ENCODE data around the gene ALDH1L1. TPM values are rescaled to one million over a fixed set of nuclear protein-coding genes. Genes with fewer than 3 reads are reported as not detected.
A peak's percentile ranks its signal among the peaks of the same experiment; 100 is the strongest.

Gene ALDH1L1
- total and polyA plus RNA-seq, 2 of the 4 experiments (the other 2 are of a cell fraction), result not detected

DNA sequence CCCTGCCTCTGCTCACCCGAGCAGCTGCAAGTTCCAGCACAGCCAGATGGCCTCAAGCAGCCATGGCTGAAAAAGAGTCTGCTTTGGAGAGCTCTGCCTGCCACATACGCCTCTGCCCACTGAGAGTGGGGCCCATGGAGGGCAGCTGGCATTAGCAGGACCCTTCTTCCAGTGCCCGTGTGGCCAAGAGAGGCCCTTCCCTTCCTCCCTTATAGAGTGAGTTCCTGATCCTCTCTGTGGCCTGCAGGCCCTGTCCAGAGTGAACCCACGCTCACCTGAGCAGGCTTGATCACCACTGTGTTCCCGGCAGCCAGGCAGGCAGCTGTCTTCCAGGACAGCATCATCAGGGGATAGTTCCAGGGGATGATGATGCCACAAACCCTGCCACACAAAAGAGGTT, 55.0 kb downstream of the ALDH1L1 start:
- H2BK15ac ChIP-seq (ENCODE audit: low read depth, low read length), result no peak overlapping the region
- ChIA-PET CTCF (no interaction called here), POLR2A (ENCODE audit: unreplicated experiment) (no interaction called here)
- no peaks in the 10 kb centered on the region for H3K4me1 ChIP-seq (ENCODE audit: control insufficient read depth, insufficient read depth, low read length)
- H3K56ac ChIP-seq (ENCODE audit: extremely low read depth, insufficient read depth, low read length), result no peak overlapping the region
- no peak overlapping the region for H4K8ac ChIP-seq (ENCODE audit: low read depth in 2 of 2, low read length in 2 of 2)
- no peaks in the 10 kb centered on the region for H3K9me3 ChIP-seq (ENCODE audit: control insufficient read depth, insufficient read depth, low read length)
- peak overlapping the region; percentile 5 for H2AFZ ChIP-seq (replicated peaks; ENCODE audit: low read length, poor library complexity)
- no peaks in the 10 kb centered on the region for H4K20me1 ChIP-seq (ENCODE audit: insufficient read depth, low read length)
- H2BK20ac ChIP-seq (ENCODE audit: low read depth, low read length), result no peak overlapping the region
- H3K36me3 ChIP-seq (ENCODE audit: control insufficient read depth, insufficient read depth, low read length), result no peaks in the 10 kb centered on the region
- TF ChIP-seq MAZ (IDR thresholded peaks at IDR 0.05; ENCODE audit: borderline replicate concordance, low read depth, low read length), result no peak
- no peak for TF ChIP-seq POLR2A (IDR thresholded peaks at IDR 0.05; ENCODE audit: low read depth, low read length)
- TF ChIP-seq, protein P1, sequence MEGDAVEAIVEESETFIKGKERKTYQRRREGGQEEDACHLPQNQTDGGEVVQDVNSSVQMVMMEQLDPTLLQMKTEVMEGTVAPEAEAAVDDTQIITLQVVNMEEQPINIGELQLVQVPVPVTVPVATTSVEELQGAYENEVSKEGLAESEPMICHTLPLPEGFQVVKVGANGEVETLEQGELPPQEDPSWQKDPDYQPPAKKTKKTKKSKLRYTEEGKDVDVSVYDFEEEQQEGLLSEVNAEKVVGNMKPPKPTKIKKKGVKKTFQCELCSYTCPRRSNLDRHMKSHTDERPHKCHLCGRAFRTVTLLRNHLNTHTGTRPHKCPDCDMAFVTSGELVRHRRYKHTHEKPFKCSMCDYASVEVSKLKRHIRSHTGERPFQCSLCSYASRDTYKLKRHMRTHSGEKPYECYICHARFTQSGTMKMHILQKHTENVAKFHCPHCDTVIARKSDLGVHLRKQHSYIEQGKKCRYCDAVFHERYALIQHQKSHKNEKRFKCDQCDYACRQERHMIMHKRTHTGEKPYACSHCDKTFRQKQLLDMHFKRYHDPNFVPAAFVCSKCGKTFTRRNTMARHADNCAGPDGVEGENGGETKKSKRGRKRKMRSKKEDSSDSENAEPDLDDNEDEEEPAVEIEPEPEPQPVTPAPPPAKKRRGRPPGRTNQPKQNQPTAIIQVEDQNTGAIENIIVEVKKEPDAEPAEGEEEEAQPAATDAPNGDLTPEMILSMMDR (conservative IDR thresholded peaks at IDR 0.05; ENCODE audit: low read depth, low read length), result no peak
- TF ChIP-seq ELK1 (IDR thresholded peaks at IDR 0.05; ENCODE audit: borderline replicate concordance, low read depth, low read length), result no peak
- TF ChIP-seq CEBPB (IDR thresholded peaks at IDR 0.05; ENCODE audit: low read depth, low read length), result no peak
- H2AK5ac ChIP-seq (ENCODE audit: low read depth, low read length), result no peak overlapping the region
- intact Hi-C loops (cut with micrococcal nuclease) (no loop called here), in situ Hi-C loops (cut with MboI; ENCODE audit: low sequenced_read_pairs) (no loop called here), dilution Hi-C loops (cut with HindIII; ENCODE audit: low sequenced_read_pairs, unreplicated experiment) (no loop called here)
- ATAC-seq (ENCODE audit: low read depth) (no peak), DNase-seq (no peak)
- 67% methylated on average over 1 of the region's 5 CpGs; no CpG with 5 or more reads in 1 of the 2 experiments for WGBS, 2 experiments (ENCODE audit: extremely low coverage in 2 of 2, insufficient read length in 1 of 2)
- H2BK5ac ChIP-seq (ENCODE audit: low read depth, low read length, poor library complexity, severe bottlenecking), result no peak overlapping the region
- no peak overlapping the region for H3K23ac ChIP-seq (ENCODE audit: low read depth, low read length)
- H2AK9ac ChIP-seq (replicated peaks; ENCODE audit: low read depth, low read length, poor library complexity), result no peak overlapping the region
- H4K91ac ChIP-seq (ENCODE audit: insufficient read depth, low read depth, low read length), result no peak overlapping the region
- no peak overlapping the region for H3K14ac ChIP-seq (replicated peaks; ENCODE audit: low read depth, low read length)
- no TSS peak for BruUV-seq (replicated peaks)
- no peak overlapping the region for H3K4ac ChIP-seq (ENCODE audit: low read depth, low read length)
- H2BK120ac ChIP-seq (ENCODE audit: low read depth, low read length), result no peak overlapping the region
- H3K4me3 ChIP-seq (ENCODE audit: insufficient read depth, low read depth, low read length), result no peak overlapping the region
- H4K5ac ChIP-seq (ENCODE audit: low read depth, low read length), result no peak overlapping the region
- H3K9me1 ChIP-seq (ENCODE audit: insufficient read depth, low read length), result no peaks in the 10 kb centered on the region
- no peaks in the 10 kb centered on the region for H3K79me1 ChIP-seq (ENCODE audit: low read depth in 1 of 2, low read length in 2 of 2)
- no peak overlapping the region for H3K4me2 ChIP-seq (ENCODE audit: low read depth, low read length)
- H3K27me3 ChIP-seq (ENCODE audit: control insufficient read depth, insufficient read depth, low read length), result peaks cover 45% of the 10 kb centered on the region
- no peak overlapping the region for H3K18ac ChIP-seq (ENCODE audit: low read depth, low read length)
- no peak overlapping the region for H3K27ac ChIP-seq (ENCODE audit: insufficient read depth, low read length)
- H3K9ac ChIP-seq (ENCODE audit: low read depth, low read length), result no peak overlapping the region
